AG09319 (cell line): ENCODE measurements around the gene RASSF6.
A peak's percentile ranks its signal among the peaks of the same experiment; 100 is the strongest.
"Not testable (repeated sequence)": the region's sequence is repeated elsewhere in the genome, so short reads cannot be mapped to it uniquely, and the experiment has no call there.

ENCODE experiments used
- DNase-seq: peaks from one replicate; pipeline ENCODE4 v3.0.0-alpha.2; 2010; ENCODE audit warnings: low read depth; ENCODE audit errors: extremely low read depth
- CTCF ChIP-seq: IDR thresholded peaks from 2 replicates; pipeline ENCODE4 v1.5.1; 2011; ENCODE audit warnings: low read depth, mild to moderate bottlenecking, inconsistent platforms, low read length, moderate library complexity

RASSF6 gene

GRCh38 chr4:73576381-73576780 lies 43.9 kb downstream of the RASSF6 start:
- no peak for DNase-seq
- TF ChIP-seq CTCF = no peak

GRCh38 chr4:73575660-73576059 lies 44.6 kb downstream of the RASSF6 start:
- no peak for DNase-seq
- TF ChIP-seq CTCF = no peak

- TF ChIP-seq CTCF = peak; percentile 98
- DNase-seq = peak; percentile 65
These were observed 46.3 kb downstream of the RASSF6 start for GRCh38 chr4:73573794-73574528.

- not testable (repeated sequence) for DNase-seq
These were observed 69.4 kb downstream of the RASSF6 start for GRCh38 chr4:73550865-73551264.

- DNase-seq = no peak
- no peak for TF ChIP-seq CTCF
These were observed 75.6 kb downstream of the RASSF6 start for GRCh38 chr4:73544620-73545019.

GRCh38 chr4:73541251-73541650 lies 79.0 kb downstream of the RASSF6 start:
- no peak for TF ChIP-seq CTCF
- DNase-seq = no peak

- TF ChIP-seq CTCF = no peak
- no peak for DNase-seq
These were observed 79.4 kb downstream of the RASSF6 start for GRCh38 chr4:73540826-73541225.

GRCh38 chr4:73539386-73539785 lies 80.8 kb downstream of the RASSF6 start:
- no peak for DNase-seq
- TF ChIP-seq CTCF = no peak
